NK-92 (cell line): Measurements from ENCODE around the gene SLC49A3.
"Not testable (repeated sequence)": the region's sequence is repeated elsewhere in the genome, so short reads cannot be mapped to it uniquely, and the experiment has no call there.

Experiments used
- DNase-seq: peaks from one replicate; lab custom pipeline; 2025; ENCODE audit not compliant: unreplicated experiment; lab: John Stamatoyannopoulos, UW

Gene SLC49A3

DNA sequence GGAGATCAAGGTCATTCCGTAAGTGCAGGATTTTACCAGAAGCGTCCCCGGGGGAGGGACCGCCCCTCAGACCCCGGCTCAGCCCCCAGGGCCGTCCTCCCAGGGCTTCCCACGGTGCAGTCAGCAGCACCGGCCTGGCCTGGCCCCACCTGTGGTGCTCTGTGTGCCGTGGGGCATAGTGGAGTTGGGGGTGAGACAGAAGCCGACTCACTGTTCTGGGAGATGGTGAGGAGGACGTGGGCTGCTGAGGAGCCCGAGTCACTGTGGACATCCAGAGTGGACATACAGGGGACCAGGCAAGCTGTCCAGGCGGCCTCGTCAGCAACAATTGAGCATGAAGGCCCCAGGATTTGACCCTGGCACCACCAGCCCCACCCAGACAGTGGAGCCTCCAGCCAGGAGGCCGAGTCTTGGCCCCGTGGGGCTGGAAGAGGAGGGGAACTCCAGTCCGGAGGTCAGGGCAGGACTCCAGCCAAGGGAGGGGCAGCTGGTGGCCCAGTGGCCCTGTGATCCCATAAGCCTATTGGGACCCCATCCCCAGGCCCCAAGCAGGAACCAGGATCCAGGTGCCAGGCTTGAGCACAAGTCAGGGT lies 34.0 kb downstream of the SLC49A3 start:
- no peak for DNase-seq

DNA sequence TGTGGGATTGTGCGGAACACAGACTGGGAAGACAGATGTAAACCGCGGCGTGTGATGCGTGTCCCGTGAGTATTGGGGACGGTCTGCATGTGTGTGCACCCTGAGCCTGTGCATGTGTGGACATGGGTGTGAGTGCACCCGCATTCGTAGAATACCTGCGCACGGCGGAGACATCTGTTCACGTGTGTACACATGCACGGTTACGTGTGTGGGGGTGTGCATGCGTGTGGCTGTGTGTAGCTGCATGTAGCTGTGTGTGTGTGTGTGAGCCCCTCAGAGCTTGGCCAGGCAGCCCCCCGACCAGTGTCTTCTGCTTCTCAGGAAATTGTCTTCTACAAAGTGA lies 34.5 kb downstream of the SLC49A3 start:
- no peak for DNase-seq

DNA sequence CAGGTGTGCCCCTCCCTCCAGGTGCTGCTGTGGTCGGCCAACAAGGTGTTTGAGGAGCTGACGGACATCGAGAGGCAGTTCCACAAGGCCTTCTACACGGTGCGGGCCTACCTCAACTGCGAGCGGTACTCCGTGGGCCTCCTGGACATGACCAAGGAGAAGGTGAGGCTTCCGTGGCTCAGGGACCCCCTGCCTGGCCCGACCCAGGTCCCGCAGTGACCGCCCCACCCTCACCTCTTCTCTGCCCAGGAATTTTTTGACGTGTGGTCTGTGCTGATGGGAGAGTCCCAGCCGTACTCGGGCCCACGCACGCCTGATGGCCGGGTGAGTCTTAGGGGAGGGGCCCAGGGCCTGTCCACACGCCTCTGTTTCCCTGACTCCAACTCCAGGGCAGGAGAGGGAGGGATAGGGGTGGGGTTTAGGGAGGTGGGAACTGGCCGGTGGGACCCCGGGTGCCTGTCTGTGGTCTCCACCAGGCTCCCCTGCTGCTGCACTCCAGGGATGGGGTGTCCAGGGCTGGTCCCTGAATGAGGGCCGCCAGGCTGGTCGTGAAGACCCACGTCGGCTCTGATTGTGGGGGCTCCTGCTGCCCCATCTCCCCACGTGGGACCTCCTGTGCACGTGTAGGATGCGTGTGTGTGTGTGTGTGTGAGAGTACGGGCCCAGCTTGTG lies 35.0 kb downstream of the SLC49A3 start:
- no peak for DNase-seq

DNA sequence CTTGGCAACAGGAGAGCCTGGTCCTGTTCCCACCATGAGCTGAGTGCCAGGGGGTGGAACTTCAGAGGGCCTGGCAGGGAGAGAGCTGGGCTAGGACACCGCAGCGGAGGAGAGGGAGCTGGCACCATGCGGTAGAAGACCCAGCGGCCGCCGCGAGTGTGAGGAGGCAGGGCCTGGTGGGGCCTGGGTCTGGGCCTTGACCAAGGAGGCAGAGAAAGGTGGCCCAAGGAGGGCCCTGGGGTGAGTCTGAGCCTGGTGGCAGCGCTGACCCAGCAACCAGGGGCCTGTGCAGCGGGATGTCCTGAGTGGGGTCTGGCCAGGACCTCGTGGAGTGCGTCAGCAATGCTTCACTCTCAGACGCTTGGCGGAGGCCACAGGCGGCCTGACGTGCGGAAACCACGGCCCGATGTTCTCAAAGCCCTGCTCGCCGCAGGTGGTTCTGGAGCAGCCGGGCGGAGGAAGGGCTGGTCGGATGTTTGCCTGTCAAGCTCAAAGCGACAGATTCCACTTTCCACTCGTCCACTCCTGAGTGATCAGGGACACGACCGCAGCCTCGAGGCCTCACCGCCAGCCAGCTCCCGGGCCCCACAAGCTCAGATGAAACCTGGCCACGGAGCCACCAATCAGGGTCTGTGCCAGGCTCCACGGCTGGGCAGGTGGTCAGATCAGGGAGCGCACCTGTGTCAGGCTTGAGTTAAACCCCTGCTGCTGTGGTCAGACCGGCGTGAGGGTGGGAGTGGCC lies 35.7 kb downstream of the SLC49A3 start:
- no peak for DNase-seq

DNA sequence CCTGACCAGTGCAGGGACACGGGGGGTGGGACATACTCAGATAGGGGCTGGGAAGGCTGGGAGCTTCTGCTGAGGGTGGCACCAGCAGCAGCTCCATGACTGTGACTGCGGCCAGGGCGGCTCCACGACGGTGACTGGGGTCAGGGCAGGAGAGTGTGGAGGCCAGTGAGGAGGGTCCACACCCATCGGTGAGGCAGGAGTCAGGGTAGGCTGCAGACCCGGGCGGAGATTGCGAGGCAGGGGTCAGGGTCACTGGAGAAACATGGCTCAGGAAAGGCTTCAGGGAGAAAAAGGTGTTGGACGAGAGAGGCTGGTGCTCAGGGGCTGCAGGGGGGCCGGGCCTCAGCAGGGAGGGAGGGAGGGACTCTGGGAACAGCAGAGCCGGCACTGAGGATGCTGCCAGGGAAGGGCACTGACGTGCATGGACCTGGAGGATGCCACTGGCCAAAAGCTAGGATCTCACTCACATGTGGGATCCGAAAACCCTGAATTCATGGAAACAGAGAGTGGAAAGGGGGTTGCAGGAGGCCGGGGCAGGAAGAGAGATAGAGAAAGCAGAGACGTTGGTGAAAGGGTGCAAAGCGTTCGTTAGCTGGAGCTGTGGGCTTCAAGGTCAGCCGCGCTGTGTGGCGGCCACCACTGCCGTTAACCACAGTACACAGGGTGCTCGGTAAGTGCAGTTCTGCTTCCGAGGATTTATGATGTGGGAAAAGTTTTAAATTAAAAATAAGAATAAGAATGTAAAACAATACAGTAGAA lies 36.9 kb downstream of the SLC49A3 start:
- DNase-seq, result no peak

DNA sequence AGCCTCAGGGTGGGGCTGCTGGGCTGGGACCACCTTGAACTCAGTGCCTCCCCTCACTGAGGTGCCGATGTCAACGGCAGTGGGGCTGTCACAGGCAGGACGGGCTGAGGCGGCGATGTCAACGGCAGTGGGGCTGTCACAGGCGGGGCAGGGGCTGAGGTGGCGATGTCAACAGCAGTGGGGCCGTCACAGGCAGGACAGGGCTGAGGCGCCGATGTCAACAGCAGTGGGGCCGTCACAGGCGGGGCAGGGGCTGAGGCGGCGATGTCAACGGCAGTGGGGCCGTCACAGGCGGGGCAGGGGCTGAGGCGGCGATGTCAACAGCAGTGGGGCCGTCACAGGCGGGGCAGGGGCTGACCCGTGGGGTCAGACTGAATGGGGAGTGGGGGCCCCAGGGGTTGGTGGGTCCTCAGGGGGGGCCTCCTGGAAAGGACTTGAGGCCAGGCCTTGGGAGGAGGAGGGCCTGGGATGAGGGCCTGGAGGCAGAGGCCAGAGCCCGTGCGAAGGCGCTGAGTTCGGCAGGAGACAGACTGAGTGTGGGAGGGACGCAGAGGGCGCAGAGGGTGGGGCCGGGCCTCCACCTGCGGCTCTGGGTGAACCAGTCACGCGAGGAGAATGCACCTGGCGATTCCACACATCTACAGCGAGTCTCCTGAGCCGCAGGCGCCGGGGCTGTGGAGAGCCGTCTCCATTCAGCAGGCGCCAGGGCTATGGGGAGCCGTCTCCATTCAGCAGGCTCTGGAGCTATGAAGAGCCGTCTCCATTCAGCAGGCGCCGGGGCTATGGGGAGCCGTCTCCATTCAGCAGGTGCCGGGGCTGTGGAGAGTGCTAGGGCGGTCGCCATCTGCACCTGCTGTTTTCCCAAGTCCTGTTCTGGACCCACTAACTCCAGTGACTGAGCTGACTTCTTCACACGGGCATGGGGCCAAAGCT lies 37.7 kb downstream of the SLC49A3 start:
- DNase-seq, result no peak

DNA sequence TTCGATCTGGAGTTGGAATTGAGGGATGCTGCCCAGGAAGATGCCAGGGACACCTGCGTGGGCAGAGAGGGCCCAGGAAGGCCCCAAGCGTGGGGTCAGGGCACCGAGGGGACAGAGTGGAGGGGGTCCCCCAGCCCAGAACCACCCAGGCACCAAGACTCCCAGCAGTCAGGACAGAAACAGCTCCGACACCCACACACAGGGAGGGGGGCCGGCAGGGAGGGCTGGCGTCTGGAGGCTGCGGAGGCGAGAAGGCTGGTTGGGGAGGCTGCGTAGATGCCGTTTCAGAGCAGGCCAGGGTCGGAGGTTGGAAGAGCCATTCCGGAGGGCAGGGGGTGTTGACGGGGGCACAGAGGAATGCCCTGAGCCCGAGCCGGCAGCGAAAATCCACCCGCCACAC lies 38.5 kb downstream of the SLC49A3 start:
- no peak for DNase-seq

DNA sequence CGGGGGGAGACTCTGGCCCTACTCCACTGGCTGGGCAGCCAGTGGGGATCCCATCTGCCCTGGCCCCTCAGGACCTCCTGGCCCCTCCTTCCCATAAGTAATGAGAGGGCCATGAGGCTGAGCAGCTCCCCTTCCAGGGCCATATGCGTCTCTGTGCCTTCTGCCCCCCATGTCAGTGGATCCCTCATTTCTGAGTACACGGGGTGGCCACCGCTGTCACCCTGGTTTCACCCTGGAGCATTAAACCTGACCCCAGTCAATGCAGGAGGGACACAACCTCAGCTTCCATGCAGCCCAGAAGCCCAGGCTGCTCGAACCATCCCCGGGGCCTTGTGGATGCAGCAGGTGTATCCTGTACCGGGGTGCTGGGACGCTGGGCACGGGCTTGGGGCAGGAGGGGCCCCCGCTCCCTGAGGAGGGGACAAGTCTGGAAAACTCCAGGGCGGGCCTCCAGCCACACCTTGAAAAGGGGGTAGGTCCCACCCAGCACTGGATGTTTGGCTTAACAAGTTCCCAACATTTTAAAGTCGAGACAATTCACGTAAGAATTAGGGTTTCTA lies 39.1 kb downstream of the SLC49A3 start:
- no peak for DNase-seq

DNA sequence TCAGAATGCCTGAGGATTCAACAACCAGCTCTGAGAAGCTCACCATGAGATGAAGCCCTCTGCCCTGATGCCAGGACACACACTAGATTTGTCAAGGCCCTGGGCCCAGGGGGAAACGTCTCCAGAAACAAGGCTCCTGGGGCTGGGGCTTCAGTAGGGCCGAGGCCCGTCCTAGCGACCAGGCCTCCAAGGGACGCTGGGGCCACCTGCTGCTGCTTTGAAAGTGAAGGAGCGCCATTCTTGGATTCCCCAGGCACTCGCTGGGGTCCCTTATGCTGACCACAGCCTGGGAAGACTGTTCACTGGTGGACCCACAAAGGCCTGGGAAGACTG lies 39.7 kb downstream of the SLC49A3 start:
- no peak for DNase-seq

DNA sequence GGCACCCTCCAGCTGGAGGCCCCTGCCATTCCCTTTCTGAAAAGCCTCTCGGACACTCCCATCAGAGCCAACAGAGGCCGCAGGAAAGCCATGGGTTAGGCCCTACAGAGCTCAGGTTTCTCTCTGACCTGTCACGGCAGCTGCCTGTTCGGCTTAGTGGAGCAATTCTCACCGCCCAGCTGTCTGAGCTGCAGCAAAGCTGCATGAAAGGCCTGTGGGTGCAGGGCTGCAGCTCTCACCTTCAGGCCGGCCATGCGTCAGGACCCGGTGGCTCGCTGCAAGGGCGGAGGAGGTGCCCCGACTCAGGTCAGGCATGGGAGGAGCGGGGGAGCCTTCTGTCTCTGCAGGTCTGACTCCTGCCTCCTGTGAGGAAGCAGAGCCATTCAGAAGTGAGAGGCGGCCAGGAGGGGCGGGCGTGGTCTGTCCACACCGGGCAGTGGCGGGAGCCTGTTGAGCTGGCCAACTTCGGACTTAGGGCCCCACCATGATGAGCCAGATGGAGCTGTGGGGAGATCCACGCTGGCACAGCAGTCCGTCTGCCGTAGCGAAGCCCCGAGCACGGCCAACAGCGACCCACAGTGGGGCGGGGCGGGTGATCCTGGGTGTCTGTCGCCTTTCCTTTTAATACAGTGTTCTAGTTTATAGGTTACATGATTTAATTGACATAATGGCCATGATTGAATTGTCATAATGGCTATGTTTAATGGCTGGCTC lies 40.2 kb downstream of the SLC49A3 start:
- no peak for DNase-seq

DNA sequence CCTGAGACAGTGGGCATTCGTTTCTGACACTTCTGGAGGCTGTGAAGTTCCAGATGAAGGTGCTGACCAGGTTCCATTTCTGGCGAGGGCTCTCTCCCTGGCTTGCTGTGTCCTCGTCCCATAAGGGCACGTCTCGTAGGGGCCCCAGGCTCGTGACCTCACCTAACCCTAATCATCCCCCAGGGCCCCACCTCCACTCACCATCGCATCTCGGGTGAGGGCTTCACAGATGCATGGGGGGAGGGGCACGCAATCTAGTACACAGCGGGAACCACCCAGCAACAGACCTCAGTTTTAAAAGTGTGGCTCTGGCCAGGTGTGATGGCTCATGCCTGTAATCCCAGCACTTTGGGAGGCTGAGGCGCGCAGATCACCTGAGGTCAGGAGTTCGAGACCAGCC lies 41.5 kb downstream of the SLC49A3 start:
- no peak for DNase-seq

DNA sequence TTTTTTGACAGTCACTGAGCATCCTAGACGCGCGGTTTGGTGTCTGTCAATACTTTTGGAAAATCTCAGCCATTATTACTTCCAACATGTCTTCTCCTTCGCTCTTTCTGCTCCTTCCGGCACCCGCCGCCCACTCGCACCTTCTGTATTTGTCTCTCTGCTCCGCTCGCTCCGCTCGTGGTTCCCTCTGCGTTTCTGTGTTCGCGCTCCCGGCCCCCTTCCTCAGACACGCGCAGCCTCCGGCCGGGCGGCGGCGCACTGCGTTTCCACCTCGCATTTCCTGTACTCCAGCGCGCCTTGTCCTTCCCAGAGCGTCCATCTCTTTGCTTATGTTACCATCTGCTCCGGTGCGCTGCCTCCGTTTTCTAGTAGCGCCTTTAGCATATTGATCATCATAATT lies 42.5 kb downstream of the SLC49A3 start:
- no peak for DNase-seq

DNA sequence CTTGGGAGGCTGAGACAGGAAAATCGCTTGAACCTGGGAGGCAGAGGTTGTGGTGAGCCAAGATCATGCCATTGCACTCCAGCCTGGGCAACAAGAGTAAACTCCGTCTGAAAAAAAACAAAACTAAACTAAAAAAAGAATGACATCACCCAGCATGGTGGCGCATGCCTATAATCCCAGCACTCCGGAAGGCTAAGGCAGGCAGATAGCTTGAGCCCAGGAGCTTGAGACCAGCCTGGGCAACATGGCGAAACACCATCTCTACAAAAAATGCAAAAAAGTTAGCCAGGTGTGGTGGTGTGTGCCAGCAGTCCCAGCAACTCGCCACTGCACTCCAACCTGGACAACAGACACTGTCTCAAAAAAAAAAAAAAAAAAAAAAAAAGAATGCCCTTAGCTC lies 46.6 kb downstream of the SLC49A3 start:
- DNase-seq, result not testable (repeated sequence)

DNA sequence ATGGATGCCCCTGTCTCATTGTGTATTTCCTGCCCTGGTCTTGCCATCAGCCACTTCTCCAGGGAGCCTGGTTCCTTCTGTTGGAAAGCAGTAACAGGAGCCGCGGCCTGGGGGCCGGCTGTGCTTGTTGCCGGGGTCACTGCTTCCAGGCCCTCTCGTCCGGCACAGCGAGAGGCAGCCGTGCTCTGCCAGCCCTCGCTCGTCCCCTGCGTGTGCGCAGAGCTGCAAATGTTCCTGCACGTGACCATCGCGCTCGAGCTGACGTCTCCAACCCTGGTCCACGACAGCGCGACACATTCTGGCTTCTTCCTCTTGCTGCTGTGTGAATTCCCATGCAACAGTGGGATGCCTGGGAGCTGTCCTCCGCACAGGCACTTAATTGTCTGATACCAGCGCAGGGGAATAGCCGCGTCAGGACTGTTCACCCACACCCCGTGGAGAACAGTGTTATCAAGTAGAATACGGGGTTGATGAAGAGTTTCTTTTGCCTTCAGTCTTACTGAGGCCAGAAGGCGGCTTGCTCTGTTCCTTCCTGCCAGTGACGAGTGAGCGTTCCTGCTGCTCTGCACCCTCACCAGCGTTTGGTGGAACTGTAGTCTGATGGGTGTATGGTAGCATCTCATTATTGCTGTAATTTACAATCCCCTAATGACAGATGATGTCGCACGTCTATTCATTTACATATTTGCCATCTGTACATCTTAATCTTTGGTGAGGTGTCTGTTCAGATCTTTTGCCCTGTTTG lies 51.2 kb downstream of the SLC49A3 start:
- no peak for DNase-seq

DNA sequence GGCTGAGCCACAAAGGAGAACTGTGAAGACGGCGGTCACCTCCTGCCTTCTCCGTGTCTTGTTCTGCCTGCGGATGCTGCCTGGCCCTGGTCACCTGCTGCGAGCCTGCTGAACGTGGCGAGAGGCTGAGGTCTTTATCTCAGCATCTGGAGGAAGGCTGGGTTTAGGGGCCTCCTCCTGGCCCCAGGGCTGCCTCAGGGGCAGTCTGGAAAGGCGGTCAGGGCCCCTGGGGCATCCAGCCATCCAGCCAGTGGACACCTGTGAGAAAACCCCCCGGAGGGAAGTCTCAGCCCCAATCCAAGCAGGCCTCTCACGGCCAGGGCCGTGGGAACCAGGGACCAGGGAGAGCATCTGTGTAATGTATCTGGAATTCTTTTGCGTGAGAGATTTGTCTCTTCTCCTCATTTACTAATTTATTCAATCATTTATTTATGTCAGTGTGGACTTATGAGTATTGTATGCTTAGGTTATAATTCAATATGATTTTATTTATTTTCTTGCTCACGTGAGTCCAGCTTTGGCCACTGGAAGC lies 52.3 kb downstream of the SLC49A3 start:
- no peak for DNase-seq

DNA sequence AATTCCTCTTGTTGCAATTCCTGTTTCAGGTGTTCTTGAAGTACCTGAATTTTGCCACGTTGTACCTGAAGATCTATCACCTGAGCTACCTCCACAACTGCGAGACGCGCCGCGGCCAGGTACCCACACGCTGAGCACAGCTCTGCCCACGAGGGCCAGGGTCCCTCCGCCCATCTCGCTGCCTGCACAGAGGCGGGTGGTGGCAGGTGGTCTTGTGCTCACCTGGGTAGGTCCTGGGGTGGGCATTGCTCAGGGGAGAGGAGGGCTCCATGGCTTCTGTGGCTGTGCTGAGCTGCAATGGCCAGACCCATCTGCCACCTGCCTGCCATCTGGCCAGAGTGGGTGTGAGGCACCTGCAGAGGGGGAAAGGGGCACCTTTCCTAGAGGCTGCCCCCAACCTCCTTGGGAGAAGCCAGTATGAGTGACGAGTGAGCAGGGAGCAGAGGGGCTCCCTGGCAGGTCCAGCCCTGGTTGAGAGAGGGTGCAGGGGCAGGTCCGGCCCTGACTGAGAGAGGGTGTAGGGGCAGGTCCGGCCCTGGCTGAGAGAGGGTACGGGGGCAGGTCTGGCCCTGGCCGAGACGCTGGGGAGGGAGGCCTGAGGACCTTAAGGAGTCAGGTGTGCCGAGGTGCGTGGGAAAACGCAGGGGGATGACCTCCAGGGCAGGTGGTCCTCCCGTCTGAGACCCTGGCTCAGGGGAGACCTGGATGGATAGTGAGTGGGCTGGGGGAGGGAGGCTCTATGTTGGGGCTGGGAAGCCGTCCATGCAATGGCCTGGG lies 52.9 kb downstream of the SLC49A3 start:
- no peak for DNase-seq

DNA sequence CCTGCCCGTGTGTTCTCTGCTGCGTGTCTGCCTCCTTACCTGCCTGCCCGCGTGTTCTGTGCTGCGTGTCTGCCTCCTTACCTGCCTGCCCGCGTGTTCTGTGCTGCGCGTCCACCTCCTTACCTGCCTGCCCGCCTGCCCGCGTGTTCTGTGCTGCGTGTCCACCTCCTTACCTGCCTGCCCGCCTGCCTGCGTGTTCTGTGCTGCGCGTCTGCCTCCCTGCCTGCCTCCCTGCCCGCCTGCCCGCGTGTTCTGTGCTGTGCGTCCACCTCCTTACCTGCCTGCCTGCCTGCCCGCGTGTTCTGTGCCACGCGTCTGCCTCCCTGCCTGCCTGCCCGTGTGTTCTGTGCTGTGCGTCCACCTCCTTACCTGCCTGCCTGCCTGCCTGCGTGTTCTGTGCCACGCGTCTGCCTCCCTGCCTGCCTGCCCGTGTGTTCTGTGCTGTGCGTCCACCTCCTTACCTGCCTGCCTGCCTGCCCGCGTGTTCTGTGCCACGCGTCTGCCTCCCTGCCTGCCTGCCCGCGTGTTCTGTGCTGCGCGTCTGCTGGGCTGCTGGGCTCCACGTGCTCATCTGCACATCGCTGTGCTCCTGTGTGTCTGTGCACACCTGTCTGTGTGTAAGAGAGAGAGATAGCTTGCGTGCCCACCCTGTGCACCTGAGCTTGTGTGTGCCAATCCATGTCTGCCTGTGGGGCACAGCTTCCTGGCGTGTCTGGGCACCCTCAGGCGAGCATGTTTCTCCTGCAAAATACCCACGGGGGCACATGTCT lies 53.7 kb downstream of the SLC49A3 start:
- not testable (repeated sequence) for DNase-seq
